Raji (cell line): ENCODE results near the gene SSPN.

ENCODE experiments used
- POLR2A ChIP-seq: IDR thresholded peaks from 2 replicates; pipeline ENCODE4 v1.6.1; 2011; ENCODE audit warnings: low read depth, low read length, control low read depth; ENCODE audit not compliant: insufficient read depth

The SSPN gene, protein sequence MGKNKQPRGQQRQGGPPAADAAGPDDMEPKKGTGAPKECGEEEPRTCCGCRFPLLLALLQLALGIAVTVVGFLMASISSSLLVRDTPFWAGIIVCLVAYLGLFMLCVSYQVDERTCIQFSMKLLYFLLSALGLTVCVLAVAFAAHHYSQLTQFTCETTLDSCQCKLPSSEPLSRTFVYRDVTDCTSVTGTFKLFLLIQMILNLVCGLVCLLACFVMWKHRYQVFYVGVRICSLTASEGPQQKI

DNA sequence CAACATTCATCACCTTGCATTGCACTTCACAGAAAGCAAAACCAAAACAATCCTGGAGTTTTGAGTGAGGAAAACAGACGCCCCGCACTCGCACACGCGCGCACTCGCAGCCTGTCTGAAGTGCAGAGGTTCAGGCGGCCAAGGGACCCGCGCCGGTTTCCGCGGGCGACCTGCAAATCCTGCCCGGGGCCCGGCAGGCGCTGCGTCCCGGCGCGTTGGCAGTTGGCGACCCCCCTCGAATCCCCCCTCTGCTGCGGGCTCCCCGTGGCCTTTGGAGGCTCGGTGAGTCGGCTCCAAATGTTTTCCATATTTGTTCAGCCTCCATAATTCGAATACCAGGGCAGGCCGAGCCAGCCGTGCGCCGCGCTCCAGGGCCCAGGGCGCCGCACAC, at the start of gene SSPN:
TSS of gene SSPN (plus strand) at position 324 of the 391 bp plus-strand sequence. CDS start 100 bp downstream, outside the sequence.
- TF ChIP-seq POLR2A = no peak

DNA sequence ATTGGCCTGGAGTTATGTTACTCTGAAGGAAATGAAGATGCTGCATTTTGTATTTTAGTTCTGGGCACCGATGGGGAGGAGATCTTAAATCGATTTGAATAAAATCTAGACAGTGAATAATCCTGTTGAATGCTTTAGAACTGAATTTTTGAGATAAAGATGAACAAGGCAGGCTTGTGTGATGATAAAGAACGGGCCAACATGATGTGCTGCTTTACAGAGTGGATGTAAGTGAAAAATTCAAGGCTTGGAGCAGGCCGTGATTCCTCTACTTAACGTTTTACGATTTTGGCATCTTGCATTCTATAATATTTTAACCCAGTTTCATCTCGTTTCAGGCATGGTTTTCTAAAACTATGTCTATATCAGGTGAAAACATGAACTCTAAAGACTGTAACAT, 47.1 kb upstream of the SSPN start:
- TF ChIP-seq POLR2A = no peak

DNA sequence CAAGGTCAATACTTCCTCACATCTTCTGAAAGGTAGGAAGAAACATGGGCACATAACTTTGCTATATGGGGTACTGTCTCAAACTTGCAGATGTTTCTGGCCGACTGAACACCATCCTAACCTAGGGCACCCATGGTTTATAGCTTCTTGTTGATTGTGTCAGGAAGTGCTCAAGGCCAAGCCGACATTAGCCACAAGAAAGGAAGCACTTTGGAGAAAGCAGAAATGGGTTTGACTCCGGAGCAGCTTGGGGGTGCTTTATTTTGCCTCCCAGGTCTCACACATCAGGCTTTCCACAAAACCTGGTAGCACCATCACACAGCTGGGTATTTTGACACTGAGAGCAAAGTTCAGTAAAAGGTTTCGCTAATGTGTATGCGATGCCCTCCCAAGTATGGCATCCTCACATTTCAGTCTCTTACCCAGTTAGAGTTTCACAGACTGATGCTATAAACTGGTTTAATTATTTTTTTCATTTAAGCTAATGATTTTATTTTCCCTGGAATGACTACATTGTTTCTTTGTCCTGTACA, 45.3 kb upstream of the SSPN start:
- TF ChIP-seq POLR2A = no peak

DNA sequence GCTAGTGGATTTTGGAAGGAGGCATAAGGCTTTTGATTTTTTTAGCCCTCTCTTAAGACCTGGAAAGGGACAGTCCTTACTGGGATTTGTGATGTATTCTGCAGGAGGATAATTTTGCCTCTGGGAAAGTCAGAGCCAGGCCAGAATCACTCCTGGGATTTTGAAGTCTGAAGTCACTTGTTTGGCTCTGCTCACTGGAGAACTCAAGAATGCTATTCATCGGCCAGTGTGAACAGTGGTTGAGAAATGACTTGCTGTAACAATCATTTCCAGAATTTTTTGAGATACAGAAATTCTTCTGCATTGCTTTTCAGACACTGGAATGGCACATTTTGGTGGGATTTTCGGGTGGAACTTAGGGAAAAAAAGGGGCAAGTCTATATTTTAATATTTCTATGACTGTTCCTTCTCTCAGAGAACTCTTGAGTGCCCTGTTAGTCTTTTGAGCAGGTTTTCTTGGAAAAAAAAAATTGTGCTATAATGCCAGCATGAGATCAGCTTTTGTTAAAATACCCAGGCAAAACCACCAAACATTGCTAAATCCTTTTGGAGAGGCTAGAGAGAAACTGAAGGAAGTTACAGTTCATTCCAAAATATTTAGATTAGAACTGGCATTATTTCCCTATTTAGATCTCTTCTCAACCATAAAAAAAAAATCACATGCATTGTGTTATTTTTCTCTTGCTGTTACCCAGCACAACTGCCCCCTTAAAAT, 44.5 kb upstream of the SSPN start:
- TF ChIP-seq POLR2A = no peak

DNA sequence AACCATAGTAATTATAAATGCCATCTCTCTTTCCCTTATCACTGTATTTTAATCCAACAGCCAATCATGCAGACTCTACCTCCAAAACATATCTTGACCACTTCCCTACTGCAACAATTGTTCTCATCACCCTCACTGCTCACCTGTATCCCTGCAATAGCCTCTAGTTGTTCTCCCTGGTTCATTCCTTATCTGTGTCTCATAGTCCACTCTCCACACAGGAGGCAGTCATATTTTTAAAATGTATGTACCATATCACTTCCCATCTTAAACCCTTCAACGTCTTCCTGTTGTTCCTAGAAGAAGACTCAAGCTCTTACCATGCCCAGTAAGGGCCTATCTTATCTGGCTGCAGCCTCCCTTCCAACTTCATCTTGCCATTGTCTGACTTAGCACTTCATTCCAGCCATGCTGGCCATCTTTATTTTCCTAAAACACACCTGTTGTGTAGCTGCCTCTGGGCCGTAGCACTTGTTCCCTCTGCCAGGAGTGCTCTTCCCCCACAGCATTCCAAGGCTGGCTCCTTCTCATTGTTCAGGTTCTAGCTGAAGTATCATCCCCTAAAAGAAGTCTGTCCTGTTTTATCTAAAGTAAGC, 42.8 kb upstream of the SSPN start:
- no peak for TF ChIP-seq POLR2A

DNA sequence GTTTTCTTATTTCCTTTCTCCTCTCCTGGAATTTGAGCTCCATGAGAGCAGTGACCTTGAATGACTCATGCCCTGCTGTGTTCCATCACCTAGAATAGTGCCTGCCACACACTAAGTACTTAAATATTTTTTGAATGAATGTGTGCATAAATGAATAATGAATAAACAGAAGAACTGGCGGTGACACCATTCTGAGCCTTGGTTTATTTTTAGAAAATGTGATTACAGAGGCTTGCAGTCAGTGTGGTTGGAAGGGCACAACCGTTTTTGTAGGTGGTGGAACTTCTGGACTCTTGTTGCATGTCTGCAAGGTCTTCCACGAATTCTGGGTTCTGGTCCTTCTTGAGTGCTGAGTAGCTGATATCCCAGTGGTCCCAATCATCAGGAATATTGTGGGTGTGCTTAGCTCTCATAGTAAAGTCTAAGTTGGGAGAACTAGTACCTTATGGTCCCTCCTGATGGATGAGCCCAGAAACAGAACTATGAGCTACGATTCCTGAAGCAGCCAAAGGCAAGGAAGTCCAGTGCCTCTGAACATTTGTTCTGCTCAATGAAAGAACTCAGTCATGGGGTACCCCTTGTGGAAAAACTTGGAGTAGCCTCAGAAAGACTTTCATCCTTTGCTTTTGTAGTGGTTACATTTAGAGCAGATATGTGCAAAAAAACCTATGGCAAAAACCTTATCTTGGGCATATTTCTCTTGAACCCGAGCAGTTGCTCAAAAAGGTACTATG, 41.8 kb upstream of the SSPN start:
- no peak for TF ChIP-seq POLR2A

DNA sequence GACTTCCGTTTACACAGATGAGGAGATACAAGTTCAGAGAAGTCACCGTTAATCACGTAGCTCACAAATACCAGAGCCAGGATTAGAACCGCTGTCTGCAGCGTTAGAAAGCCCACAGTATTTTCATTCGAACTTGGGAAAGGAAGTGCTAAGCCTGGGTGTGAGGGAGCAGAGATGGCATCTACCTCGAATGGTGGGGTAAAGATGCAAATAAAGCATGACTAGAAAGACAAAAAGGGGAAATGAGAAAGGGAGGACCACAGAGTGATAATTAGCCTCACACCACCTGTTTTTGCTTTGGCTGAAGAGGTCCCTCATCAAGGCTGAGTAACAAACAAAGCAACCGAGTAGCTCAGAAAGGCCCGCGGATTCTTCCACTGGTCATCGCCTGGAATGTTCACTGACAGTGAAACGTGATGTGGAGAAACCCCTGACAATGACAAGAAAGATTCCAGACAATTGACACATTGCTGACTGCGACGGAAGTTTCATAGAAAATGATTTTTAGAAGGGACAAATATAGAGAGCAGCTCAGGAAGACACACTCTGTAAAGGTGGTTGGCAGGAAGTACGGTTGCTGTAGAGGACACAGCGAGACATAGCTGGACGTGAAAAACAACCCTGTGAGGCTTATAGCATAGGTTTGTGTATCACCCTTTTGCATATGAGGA, 39.0 kb upstream of the SSPN start:
- no peak for TF ChIP-seq POLR2A

DNA sequence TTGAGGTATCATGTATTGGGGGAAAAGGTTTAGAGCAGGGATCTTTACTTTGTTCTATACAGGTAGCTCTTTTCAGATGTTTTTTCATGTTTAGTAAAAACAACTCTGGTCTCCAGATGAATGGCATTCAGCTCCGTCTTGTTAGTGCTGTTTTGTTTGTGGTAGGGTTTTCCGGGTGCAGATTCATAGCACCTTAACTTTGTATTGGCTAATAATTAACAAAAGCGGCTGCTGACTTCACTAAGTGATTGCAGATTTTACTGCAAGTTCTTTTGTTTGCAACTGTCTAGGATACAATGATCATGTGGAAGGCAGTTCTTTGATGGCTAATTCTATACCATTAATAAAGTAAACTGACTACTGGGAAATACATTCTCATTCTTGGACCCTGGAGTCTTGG, 38.4 kb upstream of the SSPN start:
- no peak for TF ChIP-seq POLR2A

DNA sequence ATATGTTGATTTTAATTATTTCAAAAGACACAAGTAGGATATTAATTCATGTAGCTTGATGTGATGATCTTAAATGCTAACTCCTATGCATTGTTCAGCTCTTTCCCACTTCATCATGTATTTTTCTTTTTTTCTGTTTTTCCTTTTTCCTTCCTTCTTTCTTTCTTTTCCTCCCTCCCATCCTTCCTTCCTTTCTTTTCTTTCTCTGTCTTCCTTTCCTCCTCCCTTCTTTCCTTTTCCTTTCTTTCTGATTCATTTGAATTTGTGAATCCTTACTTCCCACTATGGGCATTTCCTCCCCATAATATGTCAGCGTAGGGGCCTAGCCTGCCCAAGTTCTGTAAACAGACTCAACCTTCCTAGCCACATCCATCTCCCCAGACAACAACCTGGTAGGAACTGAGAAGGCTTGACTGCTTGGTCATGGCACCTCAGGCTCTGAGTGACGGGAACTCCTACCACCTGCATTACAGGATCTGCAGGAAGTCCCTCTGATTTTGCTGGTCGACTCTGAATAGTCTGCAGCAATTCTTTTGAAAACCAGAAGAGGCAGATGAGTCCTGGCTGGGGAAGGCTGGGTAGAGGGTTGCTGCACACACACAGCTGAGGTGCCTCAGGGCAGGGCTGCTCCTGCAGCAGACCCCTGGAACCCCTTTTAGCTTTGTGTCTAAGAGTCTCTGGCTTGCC, 37.2 kb upstream of the SSPN start:
- TF ChIP-seq POLR2A = no peak

DNA sequence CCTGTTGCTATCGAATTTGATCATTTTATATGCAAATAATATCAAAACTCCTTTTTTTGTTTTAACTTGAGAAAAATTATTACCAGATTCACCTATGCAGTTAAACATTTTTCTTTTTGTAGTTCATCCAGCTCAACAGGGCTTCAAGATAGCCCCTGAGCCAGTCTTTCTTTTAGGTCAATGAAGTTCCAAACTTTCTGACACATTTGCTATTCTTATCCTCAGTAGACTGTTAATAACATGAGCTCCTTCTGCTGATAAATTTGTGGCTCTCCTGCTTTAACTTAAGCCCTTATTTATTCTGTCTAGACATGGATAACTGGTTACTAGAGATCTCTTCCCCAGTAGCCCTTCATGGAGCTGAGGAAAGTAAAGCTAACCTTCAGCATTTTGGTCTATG, 33.2 kb upstream of the SSPN start:
- TF ChIP-seq POLR2A = no peak

DNA sequence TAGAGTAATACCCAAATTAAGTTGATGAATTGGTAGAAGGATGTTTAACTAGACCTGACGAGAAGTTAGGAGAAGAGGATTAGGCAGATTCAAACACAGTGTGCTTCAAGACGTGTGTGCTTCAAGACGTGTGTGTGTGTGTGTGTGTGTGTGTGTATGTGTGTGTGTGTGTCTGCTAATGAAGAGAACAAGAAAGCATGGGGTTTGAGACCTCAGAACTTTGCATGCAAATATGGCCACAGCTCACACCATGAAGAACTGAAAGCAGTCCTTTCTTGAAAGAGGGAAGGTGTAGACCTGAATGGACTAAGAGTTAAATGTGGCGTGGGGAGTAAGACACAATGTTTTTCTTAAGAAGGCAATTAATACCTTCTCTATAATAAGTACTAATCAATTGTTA, 32.5 kb upstream of the SSPN start:
- no peak for TF ChIP-seq POLR2A

DNA sequence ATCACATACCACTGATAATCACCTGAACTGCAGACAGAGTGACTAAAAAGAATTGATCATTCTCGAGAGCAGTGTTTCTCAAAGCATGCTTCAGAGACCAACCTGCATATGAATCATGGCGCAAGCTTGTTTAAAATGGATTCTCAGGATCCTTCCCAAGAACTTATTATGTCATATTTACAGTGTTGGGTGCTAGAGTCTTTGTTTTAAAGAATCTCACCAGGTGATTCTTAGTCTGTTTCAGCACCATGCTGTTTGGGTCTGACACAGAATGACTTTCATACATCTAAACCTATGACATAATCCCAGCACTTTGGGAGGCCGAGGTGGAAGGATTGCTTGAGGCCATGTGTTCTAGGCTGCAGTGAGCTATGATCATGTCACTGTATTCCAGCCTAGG, 31.3 kb upstream of the SSPN start:
- no peak for TF ChIP-seq POLR2A

DNA sequence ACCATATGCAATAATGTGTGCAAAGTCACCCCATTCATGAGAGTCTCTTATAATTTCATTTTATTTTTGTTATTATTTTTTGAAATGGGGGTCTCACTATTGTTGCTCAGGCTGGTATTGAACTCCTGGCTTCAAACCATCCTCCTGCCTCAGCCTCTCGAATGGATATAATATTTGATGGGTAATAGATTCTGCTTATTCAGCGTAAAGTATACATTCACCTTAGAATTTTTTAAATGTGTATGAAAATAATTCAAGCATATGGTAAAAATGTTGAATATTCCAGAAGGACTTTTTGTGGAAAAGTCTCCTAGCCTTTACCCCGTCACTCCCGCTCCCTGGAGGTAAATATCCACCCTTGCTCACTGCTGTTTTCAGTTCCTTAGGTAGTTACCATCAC, 23.4 kb upstream of the SSPN start:
- TF ChIP-seq POLR2A = no peak

DNA sequence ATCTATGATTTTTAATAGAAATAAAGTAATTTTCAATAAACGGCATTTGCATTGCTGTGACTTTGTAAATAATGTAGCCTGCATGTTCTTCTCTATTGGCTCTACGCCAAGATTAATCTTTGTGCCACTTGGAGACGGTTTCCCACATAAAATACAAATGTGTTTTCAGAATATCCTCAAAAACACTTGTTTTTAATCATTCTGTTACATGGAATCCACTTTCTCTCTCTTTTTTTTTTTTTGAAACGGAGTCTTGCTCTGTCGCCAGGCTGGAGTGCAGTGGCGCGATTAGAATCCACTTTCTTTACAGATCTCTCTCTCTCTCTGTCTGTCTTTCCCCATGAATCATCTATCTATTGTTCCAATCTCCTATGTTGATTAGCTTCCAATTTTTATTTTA, 22.8 kb upstream of the SSPN start:
- no peak for TF ChIP-seq POLR2A
